Sigmoid colon (tissue), 4 donors: ENCODE measurements around the gene DDA1.

ENCODE experiments used
- EP300 ChIP-seq, 4 donors: sonication (generic); formaldehyde crosslinking; IDR thresholded peaks; one replicate each; pipeline ENCODE4 v1.6.1; 2017; ENCODE audit warnings: antibody characterized with exemption in 4 of 4
- POLR2AphosphoS5 ChIP-seq, 4 donors: sonication (generic); formaldehyde crosslinking; IDR thresholded peaks; one replicate each; pipeline ENCODE4 v1.6.1; 2017; ENCODE audit warnings: antibody characterized with exemption in 4 of 4
- TF ChIP-seq, protein P1 (sequence below), 4 experiments: fragments of 450-650 bp in 3 of 4; fragments of 200-600 bp in 1 of 4; IDR thresholded peaks; one replicate each; pipeline ENCODE4 v1.5.1; 2016 to 2019; ENCODE audit warnings: antibody characterized with exemption in 4 of 4, mild to moderate bottlenecking in 3 of 4, moderate library complexity in 2 of 4

DNA sequence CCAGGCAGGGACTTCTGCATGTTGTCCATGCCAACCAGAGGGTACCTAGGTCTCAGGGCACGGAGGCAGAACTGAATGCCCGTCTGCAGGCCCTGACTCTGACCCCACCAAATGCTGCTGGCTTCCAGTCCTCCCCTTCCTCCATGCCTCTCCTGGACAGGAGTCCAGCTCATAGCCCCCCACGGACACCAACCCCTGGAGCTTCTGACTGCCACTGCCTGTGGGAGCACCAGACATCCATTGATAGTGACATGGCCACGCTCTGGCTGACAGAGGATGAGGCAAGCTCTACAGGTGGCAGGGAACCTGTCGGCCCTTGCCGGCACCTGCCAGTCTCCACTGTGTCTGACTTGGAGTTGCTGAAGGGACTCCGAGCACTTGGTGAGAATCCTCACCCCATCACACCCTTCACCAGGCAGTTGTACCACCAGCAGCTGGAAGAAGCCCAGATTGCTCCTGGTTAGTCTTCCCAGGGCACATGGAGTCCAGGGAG, 25.8 kb upstream of the DDA1 start:
- TF ChIP-seq, protein P1, sequence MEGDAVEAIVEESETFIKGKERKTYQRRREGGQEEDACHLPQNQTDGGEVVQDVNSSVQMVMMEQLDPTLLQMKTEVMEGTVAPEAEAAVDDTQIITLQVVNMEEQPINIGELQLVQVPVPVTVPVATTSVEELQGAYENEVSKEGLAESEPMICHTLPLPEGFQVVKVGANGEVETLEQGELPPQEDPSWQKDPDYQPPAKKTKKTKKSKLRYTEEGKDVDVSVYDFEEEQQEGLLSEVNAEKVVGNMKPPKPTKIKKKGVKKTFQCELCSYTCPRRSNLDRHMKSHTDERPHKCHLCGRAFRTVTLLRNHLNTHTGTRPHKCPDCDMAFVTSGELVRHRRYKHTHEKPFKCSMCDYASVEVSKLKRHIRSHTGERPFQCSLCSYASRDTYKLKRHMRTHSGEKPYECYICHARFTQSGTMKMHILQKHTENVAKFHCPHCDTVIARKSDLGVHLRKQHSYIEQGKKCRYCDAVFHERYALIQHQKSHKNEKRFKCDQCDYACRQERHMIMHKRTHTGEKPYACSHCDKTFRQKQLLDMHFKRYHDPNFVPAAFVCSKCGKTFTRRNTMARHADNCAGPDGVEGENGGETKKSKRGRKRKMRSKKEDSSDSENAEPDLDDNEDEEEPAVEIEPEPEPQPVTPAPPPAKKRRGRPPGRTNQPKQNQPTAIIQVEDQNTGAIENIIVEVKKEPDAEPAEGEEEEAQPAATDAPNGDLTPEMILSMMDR (IDR thresholded peaks at IDR 0.05) = no peak
- no peak for TF ChIP-seq EP300 (IDR thresholded peaks at IDR 0.05)
- TF ChIP-seq POLR2AphosphoS5 (IDR thresholded peaks at IDR 0.05) = no peak
